ENCODE results near the gene ABHD12. TPM values are rescaled to one million over a fixed set of nuclear protein-coding genes. Genes with fewer than 3 reads are reported as not detected.
A peak's percentile ranks its signal among the peaks of the same experiment; 100 is the strongest.

The ABHD12 gene
- polyA plus RNA-seq, 3 donors from 2014 or later, result 41.8 to 77.8 (median 49.2) TPM

DNA sequence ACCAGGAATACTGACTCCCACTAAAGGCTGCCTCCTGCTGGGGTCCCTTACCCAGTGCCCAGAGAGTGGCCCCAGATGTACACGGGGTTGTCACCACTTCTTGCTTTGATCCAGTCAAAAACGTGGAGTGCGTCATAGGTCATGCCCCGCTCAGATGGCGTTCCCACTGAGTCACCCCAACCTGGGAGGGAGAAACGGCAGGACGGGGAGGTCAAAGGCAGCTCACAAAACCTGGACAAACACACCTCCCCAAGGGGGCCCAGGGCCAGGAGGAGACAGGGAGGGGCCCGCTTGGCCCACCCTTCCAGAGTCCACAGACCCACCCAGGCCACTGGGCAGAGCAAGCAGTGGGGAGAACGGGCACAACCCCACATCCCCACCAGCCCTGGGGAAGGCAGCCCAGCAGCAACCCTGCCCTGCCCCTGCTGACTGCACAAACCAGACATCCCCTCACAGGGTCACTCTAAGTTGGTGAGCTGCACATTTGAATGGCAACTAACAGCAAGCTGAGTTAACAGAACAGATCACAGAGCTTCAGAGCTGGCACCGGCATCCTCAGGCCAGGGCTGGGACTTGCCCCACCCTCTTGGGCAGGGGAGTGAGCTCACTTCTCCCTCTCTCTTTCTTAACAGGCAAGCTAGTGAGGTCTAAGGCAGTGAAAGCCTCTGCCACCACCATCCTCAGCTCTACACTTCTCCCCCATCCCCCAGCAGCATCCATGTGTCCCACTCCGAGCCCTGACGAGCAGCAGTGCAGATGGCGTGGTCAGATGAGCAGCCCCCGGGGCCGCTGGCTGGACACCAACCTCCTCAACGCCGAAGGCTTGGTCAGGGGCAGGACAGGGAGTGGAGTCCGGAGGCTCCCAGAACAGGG lies 81.0 kb downstream of the ABHD12 start:
- H3K9me3 Mint-ChIP-seq, result no peaks in the 10 kb centered on the region
- no peak for DNase-seq
- peaks cover 2 to 3% (median 3%) of the 10 kb centered on the region in 3 donors for H3K27me3 Mint-ChIP-seq (ENCODE audit: low read depth in 3 of 3)
- peak overlapping the region in 3 of 6 donors; percentile 39 to 92 (median 60) for H3K27ac Mint-ChIP-seq
- no peak overlapping the region for H3K4me3 Mint-ChIP-seq
- peaks cover 4 to 10% (median 9%) of the 10 kb centered on the region in 3 donors for H3K36me3 Mint-ChIP-seq
- peaks cover 18% of the 10 kb centered on the region in 2 donors for H3K4me1 Mint-ChIP-seq

DNA sequence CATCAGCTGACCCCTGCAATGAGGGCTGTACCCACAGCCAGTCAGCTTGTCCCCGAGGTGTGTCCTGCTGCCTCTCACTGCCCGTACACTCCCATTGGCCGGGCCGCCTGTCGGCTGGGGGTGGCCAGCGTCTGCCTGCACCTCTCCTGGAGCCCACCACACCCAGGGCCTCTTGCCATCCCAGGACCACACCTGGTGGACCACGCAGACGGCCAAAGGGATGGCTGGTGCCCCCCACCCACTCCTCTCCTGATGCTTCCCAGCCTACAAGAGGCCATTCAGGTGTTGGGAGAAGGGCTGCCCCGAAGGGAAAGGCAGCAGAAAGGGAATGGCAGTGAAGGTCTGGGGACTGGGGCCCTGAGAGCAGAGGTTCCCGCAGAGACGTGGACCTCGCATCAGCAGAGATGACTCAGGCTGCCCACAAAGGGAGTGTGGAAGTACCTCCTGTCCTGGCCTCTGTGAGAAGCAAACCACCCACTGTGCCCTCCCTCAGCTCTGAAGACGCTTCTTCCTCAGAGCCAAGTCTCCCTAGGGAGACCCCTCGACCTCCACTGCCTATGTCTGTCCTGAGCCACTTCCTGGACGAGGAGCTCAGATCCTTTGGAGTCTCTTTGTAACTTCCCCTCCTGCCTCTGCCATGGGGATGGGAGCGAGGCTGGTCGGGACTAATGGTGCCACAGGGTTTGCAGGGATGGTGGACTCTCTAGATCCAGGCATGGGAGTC lies 81.8 kb downstream of the ABHD12 start:
- H3K4me3 Mint-ChIP-seq, result no peak overlapping the region
- H3K27me3 Mint-ChIP-seq (ENCODE audit: low read depth in 3 of 3), result peaks cover 0 to 3% (median 3%) of the 10 kb centered on the region in 3 donors
- peaks cover 17 to 18% of the 10 kb centered on the region in 2 donors for H3K4me1 Mint-ChIP-seq
- H3K27ac Mint-ChIP-seq, result peak overlapping the region in 1 of 6 donors; percentile 60
- H3K9me3 Mint-ChIP-seq, result no peaks in the 10 kb centered on the region
- peaks cover 4 to 10% (median 9%) of the 10 kb centered on the region in 3 donors for H3K36me3 Mint-ChIP-seq
- no peak for DNase-seq

DNA sequence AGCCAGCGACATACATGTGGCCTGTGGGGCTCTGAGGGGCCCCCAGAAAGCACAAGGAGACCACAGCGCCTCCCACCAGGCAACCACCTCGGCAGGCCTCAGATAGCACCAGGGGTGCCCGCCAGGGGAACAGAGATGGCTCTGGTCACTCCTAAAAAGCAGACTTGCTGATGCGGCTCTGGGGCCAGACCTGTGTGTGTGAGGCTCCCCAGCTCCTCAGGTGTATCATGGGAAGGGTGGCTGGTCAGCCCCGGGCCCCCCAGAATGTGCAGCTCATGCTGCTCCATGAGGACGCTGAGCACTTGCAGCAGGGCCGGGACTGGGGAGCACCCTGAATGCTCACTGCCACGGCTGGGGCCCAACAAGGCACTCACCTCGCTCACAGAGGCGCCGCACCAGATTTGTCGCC lies 82.5 kb downstream of the ABHD12 start:
- no peak overlapping the region for H3K4me3 Mint-ChIP-seq
- no peak for DNase-seq

DNA sequence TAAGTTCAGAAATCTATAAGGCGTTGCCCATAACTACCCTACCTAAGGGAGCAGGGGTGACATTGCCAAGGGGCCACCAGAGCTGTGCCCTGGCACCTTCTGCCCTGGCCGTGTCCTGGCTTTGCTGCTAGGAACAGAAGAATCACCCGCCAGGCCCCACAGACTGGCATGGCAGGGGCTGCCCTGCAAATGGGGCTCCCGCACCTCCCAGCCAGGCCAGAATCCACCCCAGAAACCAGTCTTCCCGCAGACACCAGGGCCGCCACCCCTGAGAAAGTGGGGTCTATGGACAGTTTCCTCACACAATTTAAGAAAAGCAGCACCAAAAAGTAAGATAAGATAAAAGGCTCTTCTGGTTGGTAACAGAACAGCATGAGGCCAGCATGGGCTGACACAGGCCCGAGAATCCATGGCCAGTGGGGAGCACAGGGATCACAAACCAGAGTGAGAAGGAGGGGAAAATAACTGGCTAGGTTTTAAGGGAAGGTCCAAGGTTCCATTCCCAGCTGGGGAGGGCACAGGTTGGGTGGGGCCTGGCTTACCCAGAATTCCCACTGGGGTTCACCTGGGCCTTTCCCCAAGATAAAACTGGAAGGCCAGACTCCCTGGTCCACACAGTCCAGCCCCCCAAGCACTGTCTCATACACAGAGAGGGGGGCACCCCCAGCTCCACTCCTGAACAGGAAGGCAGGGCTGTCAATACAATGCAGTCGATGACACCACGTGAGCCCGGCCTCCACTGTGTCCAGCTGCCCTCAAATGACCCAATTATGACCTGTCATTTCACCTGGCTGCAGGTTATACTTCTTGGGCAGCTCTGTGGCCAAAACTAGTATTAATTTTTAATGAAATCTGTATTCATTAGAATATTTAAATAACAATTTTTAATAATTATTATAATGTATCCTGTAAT lies 83.4 kb downstream of the ABHD12 start:
- DNase-seq, result no peak
- peak overlapping the region in 2 of 6 donors; percentile 7 to 46 for H3K27ac Mint-ChIP-seq
- peaks cover 17% of the 10 kb centered on the region in 2 donors for H3K4me1 Mint-ChIP-seq
- peaks cover 4 to 10% (median 9%) of the 10 kb centered on the region in 3 donors for H3K36me3 Mint-ChIP-seq
- H3K27me3 Mint-ChIP-seq (ENCODE audit: low read depth in 3 of 3), result peaks cover 0 to 5% (median 3%) of the 10 kb centered on the region in 3 donors
- H3K4me3 Mint-ChIP-seq, result no peak overlapping the region
- H3K9me3 Mint-ChIP-seq, result no peaks in the 10 kb centered on the region

More for the DNA sequence above, 82.5 kb downstream of the ABHD12 start:
- Mint-ChIP-seq H3K4me1 (peaks cover 17% of the 10 kb centered on the region in 2 donors), H3K27me3 (ENCODE audit: low read depth in 3 of 3) (peaks cover 0 to 5% (median 3%) of the 10 kb centered on the region in 3 donors), H3K36me3 (peaks cover 4 to 10% (median 9%) of the 10 kb centered on the region in 3 donors), H3K9me3 (no peaks in the 10 kb centered on the region), H3K27ac (peak overlapping the region in 1 of 6 donors; percentile 37)

DNA sequence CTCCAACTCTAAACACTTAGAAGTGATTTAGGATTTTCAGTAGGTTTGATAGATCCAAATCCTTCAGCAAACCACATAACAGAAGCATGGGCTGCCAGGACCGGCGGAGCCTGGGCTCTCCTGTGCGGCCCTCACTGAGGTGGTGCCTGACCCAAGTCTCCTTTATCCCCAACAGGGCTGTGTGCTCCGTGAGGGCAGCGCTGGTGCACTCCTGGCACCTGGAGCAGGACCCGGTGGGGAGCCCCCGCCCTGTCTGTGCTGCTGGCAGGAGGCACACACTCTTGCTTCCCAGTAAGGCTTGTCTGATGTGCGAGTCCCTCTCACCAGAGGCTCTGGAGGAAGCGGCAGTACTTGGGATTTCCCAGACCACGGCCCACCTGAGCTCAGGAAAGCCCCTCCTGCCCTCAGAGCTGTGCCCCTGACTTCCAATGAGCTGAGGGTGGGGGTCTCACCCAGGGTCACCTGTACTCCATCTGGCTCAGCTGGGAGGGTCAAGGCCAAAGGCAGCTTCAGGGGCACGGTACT lies 86.5 kb downstream of the ABHD12 start:
- Mint-ChIP-seq H3K9me3 (no peaks in the 10 kb centered on the region), H3K27ac (no peak overlapping the region), H3K4me3 (no peak overlapping the region), H3K27me3 (ENCODE audit: low read depth in 3 of 3) (peaks cover 3 to 6% (median 4%) of the 10 kb centered on the region in 3 donors), H3K36me3 (peaks cover 0 to 10% (median 9%) of the 10 kb centered on the region in 3 donors), H3K4me1 (peaks cover 0 to under 1% of the 10 kb centered on the region in 2 donors)
- DNase-seq, result no peak

DNA sequence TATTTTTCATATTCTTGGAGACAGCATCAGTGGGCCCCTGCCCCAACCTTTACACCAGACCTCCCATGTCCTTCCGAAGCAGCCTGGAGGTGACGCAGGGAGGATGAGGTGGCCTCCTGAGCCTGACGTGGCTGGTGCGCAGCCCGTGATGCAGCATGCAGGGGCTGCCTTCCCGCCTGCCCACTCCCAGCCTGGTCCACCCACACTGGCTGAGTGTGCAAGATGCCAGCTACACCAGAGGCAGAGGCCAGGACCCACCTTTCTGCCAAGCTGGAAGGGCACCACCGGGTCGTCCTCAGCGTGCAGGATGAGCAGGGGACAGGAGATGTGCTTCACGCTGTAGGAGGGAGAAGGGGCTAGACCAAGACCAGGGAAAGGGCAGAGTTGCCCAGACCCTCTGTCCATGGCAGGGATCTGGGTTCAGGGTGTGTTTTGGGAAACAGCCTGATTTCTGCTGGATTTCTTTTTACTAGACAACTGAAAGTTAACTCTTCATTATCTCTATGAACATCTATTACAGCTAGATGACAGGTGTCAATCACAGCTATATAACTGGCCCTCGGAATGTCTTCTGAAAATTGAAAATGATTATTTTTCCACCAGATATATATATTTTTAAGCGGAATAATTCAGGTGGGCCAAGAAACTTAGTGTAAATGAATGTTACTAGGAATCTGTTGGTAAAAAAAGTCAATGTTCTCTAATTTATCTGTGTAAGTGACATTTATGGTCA lies 87.2 kb downstream of the ABHD12 start:
- Mint-ChIP-seq H3K9me3 (no peaks in the 10 kb centered on the region), H3K4me3 (no peak overlapping the region)
- DNase-seq, result no peak

DNA sequence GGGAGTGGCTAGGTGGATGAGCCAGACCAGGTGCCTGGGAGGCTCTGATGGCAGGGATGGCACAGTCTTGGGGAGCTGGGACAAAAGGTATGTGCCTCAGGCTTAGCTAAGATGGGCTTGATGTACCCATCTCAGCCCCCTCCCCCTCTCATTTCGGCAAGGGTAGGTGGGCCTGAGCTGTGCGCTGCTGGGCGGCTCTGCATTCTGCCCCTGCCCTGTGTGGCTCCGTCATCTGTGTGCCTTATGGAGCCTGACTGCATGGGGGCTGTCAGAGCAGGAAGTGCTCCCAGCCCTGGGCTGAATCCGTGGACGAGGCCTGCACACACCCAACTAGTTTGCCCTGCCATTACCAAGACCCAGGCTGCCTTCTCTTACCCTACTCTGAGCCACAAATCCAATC lies 88.0 kb downstream of the ABHD12 start:
- Mint-ChIP-seq H3K4me3 (no peak overlapping the region), H3K27me3 (ENCODE audit: low read depth in 3 of 3) (peaks cover 0 to 8% (median 4%) of the 10 kb centered on the region in 3 donors), H3K36me3 (peaks cover 0 to 10% (median 9%) of the 10 kb centered on the region in 3 donors), H3K27ac (peak overlapping the region in 2 of 6 donors; percentile 12 to 49), H3K9me3 (no peaks in the 10 kb centered on the region), H3K4me1 (no peaks in the 10 kb centered on the region)
- no peak for DNase-seq

More for the DNA sequence above, 87.2 kb downstream of the ABHD12 start:
- Mint-ChIP-seq H3K27me3 (ENCODE audit: low read depth in 3 of 3) (peaks cover under 1 to 6% (median 4%) of the 10 kb centered on the region in 3 donors), H3K4me1 (no peaks in the 10 kb centered on the region), H3K27ac (peak overlapping the region in 2 of 6 donors; percentile 57 to 64), H3K36me3 (peaks cover 0 to 10% (median 9%) of the 10 kb centered on the region in 3 donors)

DNA sequence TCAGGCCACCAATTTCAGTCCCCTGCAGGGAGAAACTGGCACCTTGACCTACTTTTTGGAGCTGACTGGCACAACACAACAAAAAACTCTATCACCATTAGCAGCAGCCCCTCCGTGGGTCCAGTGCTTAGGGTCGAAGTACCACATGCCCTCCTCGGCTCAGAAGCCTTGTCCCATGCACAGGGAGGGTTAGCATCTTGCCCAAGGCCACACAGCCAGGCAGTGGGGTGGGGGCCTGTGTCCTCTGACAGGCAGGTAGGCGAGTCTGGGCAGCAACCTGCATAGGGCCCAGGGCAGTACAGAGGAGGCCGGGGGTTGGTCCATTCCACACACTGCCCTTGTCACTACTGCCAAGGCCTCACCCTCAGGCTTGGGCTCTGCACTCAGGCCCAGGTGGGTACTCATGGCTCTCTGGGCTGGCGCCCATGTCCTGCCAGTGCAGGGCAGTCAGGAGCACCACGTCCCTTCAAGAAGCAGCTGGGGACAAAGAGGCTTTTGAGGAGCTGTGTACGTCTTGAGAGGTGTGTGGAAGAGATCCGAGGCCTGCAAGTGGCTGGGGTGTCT lies 89.2 kb downstream of the ABHD12 start:
- Mint-ChIP-seq H3K9me3 (no peaks in the 10 kb centered on the region), H3K27ac (peak overlapping the region in 1 of 6 donors; percentile 28), H3K4me1 (no peaks in the 10 kb centered on the region), H3K4me3 (no peak overlapping the region), H3K27me3 (ENCODE audit: low read depth in 3 of 3) (peaks cover 0 to 8% (median 4%) of the 10 kb centered on the region in 3 donors), H3K36me3 (peaks cover 0 to 3% (median 3%) of the 10 kb centered on the region in 3 donors)
- DNase-seq, result no peak

DNA sequence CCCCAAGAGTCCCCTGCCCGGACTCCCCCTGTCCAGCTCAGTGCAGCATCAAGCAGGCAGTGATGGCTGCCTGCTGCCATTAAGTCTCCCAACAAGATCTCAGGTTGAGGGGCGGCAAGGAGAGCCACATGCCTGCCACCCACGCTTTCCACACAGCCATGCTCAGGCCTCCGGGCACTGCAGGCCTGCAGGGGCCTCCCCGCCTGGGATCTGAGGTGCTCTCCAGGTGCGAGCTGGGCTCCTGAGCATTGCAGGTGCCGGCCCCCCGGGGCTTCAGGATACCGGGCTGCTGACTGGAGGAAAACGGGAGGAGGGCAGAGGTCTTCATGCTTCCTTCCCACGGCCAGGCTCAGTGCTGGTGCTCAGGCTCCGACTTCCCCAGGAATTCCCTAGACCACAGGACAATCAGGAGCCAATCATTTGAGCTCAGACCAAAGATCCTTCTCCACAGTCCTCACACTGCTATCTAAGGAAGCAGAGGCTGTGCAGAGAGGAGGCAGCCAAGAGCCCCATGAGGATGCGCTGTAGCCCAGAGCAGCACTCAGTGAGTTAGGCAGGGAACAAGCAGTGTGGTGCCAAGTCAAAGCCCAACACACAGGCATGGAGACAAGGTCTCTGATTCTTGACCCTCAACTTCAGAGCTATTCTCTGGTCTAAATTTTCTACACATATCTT lies 90.0 kb downstream of the ABHD12 start:
- Mint-ChIP-seq H3K27ac (peak overlapping the region in 2 of 6 donors; percentile 43 to 79), H3K4me1 (peaks cover 0 to 1% of the 10 kb centered on the region in 2 donors), H3K4me3 (no peak overlapping the region), H3K9me3 (no peaks in the 10 kb centered on the region), H3K27me3 (ENCODE audit: low read depth in 3 of 3) (peaks cover 0 to 8% (median 4%) of the 10 kb centered on the region in 3 donors), H3K36me3 (no peaks in the 10 kb centered on the region)
- no peak for DNase-seq

DNA sequence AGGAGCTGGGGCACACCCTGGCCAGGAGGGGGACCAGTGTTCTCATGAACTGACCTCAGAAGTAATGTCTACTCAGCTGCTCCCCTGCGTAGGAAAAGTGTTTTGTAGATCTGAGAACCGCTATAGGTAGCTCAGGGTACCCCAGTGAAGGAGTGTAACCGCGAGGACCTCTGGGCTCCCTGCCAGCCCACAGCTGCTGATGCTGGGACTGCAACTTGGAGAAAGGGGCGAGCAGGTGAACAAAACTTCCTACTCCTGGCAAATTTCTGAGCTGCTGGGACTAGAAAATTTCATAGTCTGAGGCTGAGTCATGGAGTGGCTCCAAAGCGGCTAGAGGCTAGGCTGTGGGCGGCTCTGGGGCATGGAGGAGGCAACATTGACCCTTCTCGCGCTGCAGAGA lies 90.8 kb downstream of the ABHD12 start:
- H3K27ac Mint-ChIP-seq, result peak overlapping the region in 2 of 6 donors; percentile 37 to 79
- H3K9me3 Mint-ChIP-seq, result no peaks in the 10 kb centered on the region
- H3K4me1 Mint-ChIP-seq, result peaks cover 0 to 1% of the 10 kb centered on the region in 2 donors
- no peaks in the 10 kb centered on the region for H3K36me3 Mint-ChIP-seq
- DNase-seq, result no peak
- H3K27me3 Mint-ChIP-seq (ENCODE audit: low read depth in 3 of 3), result peaks cover 0 to 10% (median 4%) of the 10 kb centered on the region in 3 donors
- H3K4me3 Mint-ChIP-seq, result no peak overlapping the region

DNA sequence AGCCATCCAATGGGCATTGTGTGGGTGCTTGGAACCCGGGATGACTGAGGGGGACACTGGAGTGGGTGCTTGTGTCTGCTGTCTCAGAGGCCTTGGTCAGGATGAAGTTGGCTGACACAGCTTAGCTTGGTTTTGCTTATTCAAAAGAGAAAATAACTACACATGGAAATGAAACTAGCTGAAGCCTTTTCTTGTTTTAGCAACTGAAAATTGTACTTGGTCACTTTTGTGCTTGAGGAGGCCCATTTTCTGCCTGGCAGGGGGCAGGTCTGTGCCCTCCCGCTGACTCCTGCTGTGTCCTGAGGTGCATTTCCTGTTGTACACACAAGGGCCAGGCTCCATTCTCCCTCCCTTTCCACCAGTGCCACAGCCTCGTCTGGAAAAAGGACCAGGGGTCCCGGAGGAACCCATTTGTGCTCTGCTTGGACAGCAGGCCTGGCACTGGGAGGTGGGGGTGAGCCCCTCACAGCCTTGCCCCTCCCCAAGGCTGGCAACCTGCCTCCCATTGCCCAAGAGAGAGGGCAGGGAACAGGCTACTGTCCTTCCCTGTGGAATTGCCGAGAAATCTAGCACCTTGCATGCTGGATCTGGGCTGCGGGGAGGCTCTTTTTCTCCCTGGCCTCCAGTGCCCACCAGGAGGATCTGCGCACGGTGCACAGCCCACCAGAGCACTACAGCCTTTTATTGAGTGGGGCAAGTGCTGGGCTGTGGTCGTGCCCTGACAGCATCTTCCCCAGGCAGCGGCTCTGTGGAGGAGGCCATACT lies 93.3 kb downstream of the ABHD12 start:
- DNase-seq, result no peak
- H3K4me1 Mint-ChIP-seq, result peaks cover 0 to 3% of the 10 kb centered on the region in 2 donors
- no peaks in the 10 kb centered on the region for H3K9me3 Mint-ChIP-seq
- H3K36me3 Mint-ChIP-seq, result peaks cover 0 to 5% (median 0%) of the 10 kb centered on the region in 3 donors
- H3K27me3 Mint-ChIP-seq (ENCODE audit: low read depth in 3 of 3), result peaks cover 2 to 10% (median 6%) of the 10 kb centered on the region in 3 donors
- H3K27ac Mint-ChIP-seq, result peak overlapping the region in 1 of 6 donors; percentile 50
- no peak overlapping the region for H3K4me3 Mint-ChIP-seq
